ENCODE data around the gene CRYBG2.

Gene CRYBG2

DNA sequence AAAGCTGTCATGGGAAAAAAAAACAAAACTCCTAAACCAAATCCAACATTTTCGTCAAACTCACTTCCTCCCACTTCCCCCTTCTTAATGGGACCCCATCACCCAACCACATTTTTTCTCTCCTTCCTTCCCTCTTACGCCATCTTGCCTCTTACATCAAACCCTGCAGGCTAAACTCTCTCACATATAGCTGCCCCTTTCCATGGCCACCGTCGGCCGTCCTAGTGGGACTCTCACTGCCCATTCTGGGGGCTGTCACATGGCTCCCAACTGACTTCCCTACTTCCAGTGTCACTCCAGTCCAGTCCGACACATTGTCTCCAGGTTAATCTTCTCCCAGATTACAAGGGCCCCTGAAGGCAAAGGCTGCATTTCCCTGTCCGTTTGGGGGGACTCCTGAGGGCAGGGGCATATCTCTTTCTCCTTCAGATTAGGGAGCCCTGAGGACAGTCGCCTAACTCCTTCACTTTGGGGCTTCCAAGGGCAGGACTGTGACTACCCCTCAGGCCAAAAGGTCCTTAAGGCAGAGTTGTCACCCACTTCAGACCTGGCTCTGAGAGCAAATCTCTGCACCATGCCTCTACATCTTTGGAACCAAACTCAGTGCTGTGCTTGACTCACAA, 48.2 kb downstream of the CRYBG2 start:
- Histone ChIP-seq H3K4me1 (peaks cover 0 to 15% (median 10%) of the 10 kb centered on the region in 4 donors), H3K27ac (peak overlapping the region; percentile 14 to 31), H3K36me3 (no peaks in the 10 kb centered on the region), H3K9me3 (no peaks in the 10 kb centered on the region), H3K4me3 (peak overlapping the region; percentile 60 to 63), H3K27me3 (no peaks in the 10 kb centered on the region)
- intact Hi-C loops (cut with DNase I; ENCODE audit: low total_unique reads) = no loop called here
- TF ChIP-seq, protein P1, sequence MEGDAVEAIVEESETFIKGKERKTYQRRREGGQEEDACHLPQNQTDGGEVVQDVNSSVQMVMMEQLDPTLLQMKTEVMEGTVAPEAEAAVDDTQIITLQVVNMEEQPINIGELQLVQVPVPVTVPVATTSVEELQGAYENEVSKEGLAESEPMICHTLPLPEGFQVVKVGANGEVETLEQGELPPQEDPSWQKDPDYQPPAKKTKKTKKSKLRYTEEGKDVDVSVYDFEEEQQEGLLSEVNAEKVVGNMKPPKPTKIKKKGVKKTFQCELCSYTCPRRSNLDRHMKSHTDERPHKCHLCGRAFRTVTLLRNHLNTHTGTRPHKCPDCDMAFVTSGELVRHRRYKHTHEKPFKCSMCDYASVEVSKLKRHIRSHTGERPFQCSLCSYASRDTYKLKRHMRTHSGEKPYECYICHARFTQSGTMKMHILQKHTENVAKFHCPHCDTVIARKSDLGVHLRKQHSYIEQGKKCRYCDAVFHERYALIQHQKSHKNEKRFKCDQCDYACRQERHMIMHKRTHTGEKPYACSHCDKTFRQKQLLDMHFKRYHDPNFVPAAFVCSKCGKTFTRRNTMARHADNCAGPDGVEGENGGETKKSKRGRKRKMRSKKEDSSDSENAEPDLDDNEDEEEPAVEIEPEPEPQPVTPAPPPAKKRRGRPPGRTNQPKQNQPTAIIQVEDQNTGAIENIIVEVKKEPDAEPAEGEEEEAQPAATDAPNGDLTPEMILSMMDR (IDR thresholded peaks at IDR 0.05) = no peak
- DNase-seq = no peak

- TF ChIP-seq, protein P1 (IDR thresholded peaks at IDR 0.05) = no peak
- Histone ChIP-seq H3K9me3 (no peaks in the 10 kb centered on the region), H3K36me3 (no peaks in the 10 kb centered on the region), H3K4me1 (peaks cover 0 to 15% (median 10%) of the 10 kb centered on the region in 4 donors), H3K4me3 (no peak overlapping the region), H3K27ac (no peak overlapping the region), H3K27me3 (peaks cover 0 to 3% of the 10 kb centered on the region in 2 donors)
- no peak for DNase-seq
- intact Hi-C loops (cut with DNase I; ENCODE audit: low total_unique reads) = no loop called here
These were observed 51.1 kb downstream of the CRYBG2 start for GRCh38 chr1:26302733-26303405.

- Histone ChIP-seq H3K27me3 (peaks cover 0 to 3% of the 10 kb centered on the region in 2 donors), H3K4me3 (no peak overlapping the region), H3K9me3 (no peaks in the 10 kb centered on the region), H3K4me1 (peaks cover 0 to 3% (median 2%) of the 10 kb centered on the region in 4 donors), H3K36me3 (peaks cover 0 to 15% (median 0%) of the 10 kb centered on the region in 3 donors), H3K27ac (no peak overlapping the region)
- peak in 1 of 2 donors; percentile 39 for DNase-seq
- intact Hi-C loops (cut with DNase I; ENCODE audit: low total_unique reads) = no loop called here
- TF ChIP-seq, protein P1 (IDR thresholded peaks at IDR 0.05) = no peak
These were observed 53.2 kb downstream of the CRYBG2 start for GRCh38 chr1:26300578-26301275.

DNA sequence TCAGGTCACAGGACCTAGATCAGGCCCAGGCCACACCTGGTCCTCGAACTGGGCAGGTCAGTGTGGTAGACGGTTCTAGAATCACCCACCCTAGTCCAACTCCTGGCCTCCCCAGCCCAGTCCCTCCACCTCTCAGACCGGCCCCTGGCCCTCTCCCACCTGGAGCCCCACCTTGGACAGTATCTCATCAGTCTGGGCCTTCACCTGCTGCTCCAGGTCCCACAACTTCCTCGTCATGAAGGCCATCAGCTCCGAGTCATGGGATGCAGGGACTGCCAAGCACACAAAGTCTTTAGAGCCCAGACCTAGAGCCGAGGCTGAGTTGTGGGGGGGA, 56.2 kb downstream of the CRYBG2 start:
- H3K4me1 ChIP-seq = no peaks in the 10 kb centered on the region
- H3K9me3 ChIP-seq = no peaks in the 10 kb centered on the region
- no peak overlapping the region for H3K27ac ChIP-seq
- H3K27me3 ChIP-seq = peaks cover 0 to 3% of the 10 kb centered on the region in 2 donors
- peaks cover 0 to 19% (median 0%) of the 10 kb centered on the region in 3 donors for H3K36me3 ChIP-seq
- intact Hi-C loops (cut with DNase I; ENCODE audit: low total_unique reads) = no loop called here
- TF ChIP-seq, protein P1 (IDR thresholded peaks at IDR 0.05) = no peak
- DNase-seq = peak in 1 of 2 donors; percentile 53
- H3K4me3 ChIP-seq = no peak overlapping the region

- DNase-seq = peak in 1 of 2 donors; percentile 51
- Histone ChIP-seq H3K4me1 (no peaks in the 10 kb centered on the region), H3K4me3 (no peak overlapping the region), H3K9me3 (no peaks in the 10 kb centered on the region), H3K36me3 (peaks cover 0 to 19% (median 0%) of the 10 kb centered on the region in 3 donors), H3K27ac (no peak overlapping the region), H3K27me3 (peaks cover 0 to 3% of the 10 kb centered on the region in 2 donors)
- TF ChIP-seq, protein P1 (IDR thresholded peaks at IDR 0.05) = no peak
- intact Hi-C loops (cut with DNase I; ENCODE audit: low total_unique reads) = no loop called here
These were observed 56.7 kb downstream of the CRYBG2 start for GRCh38 chr1:26297057-26297790.
